Left lung (tissue), 10 donors: ENCODE measurements around the gene TBX6. TPM values are rescaled to one million over a fixed set of nuclear protein-coding genes. Genes with fewer than 3 reads are reported as not detected.

Experiments used
- ATAC-seq: fragments of 200-7000 bp; cut with Tn5 transposase; one replicate; pipeline ENCODE4 v1.9.1; 2020; ENCODE audit warnings: moderate library complexity
- DNase-seq, 4 donors: peaks; one replicate each; pipeline ENCODE4 v3.0.0-alpha.2; 2013 to 2020
- H3K27ac ChIP-seq, 2 donors: fragments of 200-600 bp; sonication (generic) in 1 of 2; one replicate each; pipeline versions ENCODE4 v1.5.0 to v1.8.0; 2020 to 2021
- H3K27me3 ChIP-seq, 2 donors: fragments of 200-600 bp; sonication (generic) in 1 of 2; one replicate each; pipeline versions ENCODE4 v1.5.0 to v1.8.0; 2020 to 2021
- H3K36me3 ChIP-seq, 2 donors: fragments of 200-600 bp; sonication (generic) in 1 of 2; one replicate each; pipeline versions ENCODE4 v1.5.0 to v1.8.0; 2020 to 2021
- H3K4me1 ChIP-seq, 2 donors: fragments of 200-600 bp; one replicate each; pipeline ENCODE4 v1.8.0; 2021
- H3K4me3 ChIP-seq, 2 donors: fragments of 200-600 bp; sonication (generic) in 1 of 2; one replicate each; pipeline versions ENCODE4 v1.5.0 to v1.8.0; 2020 to 2021; ENCODE audit warnings: mild to moderate bottlenecking in 1 of 2
- H3K9me3 ChIP-seq, 2 donors: fragments of 200-600 bp; sonication (generic) in 1 of 2; one replicate each; pipeline versions ENCODE4 v1.5.0 to v1.8.0; 2020 to 2021
- CTCF ChIP-seq, 2 donors: fragments of 200-600 bp; sonication (generic) in 1 of 2; IDR thresholded peaks; one replicate each; pipeline versions ENCODE4 v1.5.0 to v1.8.0; 2021; ENCODE audit warnings: antibody characterized with exemption in 2 of 2
- intact Hi-C, 2 donors: fragments of 100-400 bp; cut with DNase I; formaldehyde crosslinking; loops; one replicate each; pipeline versions ENCODE4 v1.11.2 to v1.14.2; 2022
- polyA plus RNA-seq, 6 donors: library from polyadenylated mRNA; unstranded; fragments of 120-200 nt; gene quantifications; one replicate each; pipeline ENCODE4 v1.2.1, GENCODE V29; 2013; ENCODE audit not compliant: insufficient read length in 6 of 6
- total RNA-seq, 2 donors: library from RNA; stranded (reverse); fragmentation: NEBNext Ultra II Directional; extraction: Animal tissue kit (Norgen Biotek cat#: 25700); gene quantifications; one replicate each; pipeline ENCODE4 v1.2.1, GENCODE V29; 2021
- donor health status: DM: no; HTN: yes; CAD: no.
- donor health status: DM: no; HTN: no; CAD: no.

TBX6 gene
- total and polyA plus RNA-seq, 8 donors: 0.79 to 1.9 (median 1.7) TPM

GRCh38 chr16:30053376-30054015 lies 38.2 kb downstream of the TBX6 start:
- intact Hi-C loops: no loop called here
- Histone ChIP-seq H3K27me3 (no peaks in the 10 kb centered on the region), H3K36me3 (no peaks in the 10 kb centered on the region), H3K4me1 (peaks cover 11 to 30% of the 10 kb centered on the region in 2 donors), H3K27ac (peak overlapping the region in 1 of 2 donors; percentile 71), H3K4me3 (peak overlapping the region; percentile 85 to 86), H3K9me3 (no peaks in the 10 kb centered on the region)
- ATAC-seq (peak; percentile 29), DNase-seq (no peak)
- no peak for TF ChIP-seq CTCF (IDR thresholded peaks at IDR 0.05)

GRCh38 chr16:30052671-30053372 lies 38.9 kb downstream of the TBX6 start:
- H3K36me3 ChIP-seq: no peaks in the 10 kb centered on the region
- DNase-seq: peak; percentile 89 to 98 (median 94)
- H3K9me3 ChIP-seq: no peaks in the 10 kb centered on the region
- TF ChIP-seq CTCF (IDR thresholded peaks at IDR 0.05): no peak
- peak overlapping the region in 1 of 2 donors; percentile 71 for H3K27ac ChIP-seq
- H3K4me1 ChIP-seq: peaks cover 11 to 30% of the 10 kb centered on the region in 2 donors
- peak; percentile 94 for ATAC-seq
- peak overlapping the region; percentile 85 to 86 for H3K4me3 ChIP-seq
- intact Hi-C loops: no loop called here
- H3K27me3 ChIP-seq: no peaks in the 10 kb centered on the region

DNA sequence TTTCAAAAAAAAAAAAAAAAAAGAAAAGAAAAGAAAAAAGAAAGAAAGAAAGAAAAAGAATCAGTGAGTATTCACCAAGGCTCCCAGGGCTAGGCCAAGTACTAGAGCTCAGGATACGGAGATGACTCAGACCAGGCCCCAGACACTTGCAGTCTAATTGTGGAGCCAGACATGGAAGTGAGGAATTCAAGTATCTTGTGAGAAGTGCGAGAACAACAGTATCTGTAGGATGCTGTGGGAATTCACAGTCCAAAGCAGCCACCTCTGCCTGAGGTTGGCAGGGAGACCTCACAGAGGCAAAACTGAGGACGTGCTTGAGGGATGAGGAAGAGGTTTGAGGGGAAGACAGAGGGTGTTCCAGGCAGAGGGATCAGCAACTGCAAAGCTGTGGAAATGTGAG lies 40.2 kb downstream of the TBX6 start:
- DNase-seq (no peak), ATAC-seq (no peak)
- Histone ChIP-seq H3K4me1 (peaks cover 11 to 30% of the 10 kb centered on the region in 2 donors), H3K36me3 (no peaks in the 10 kb centered on the region), H3K27ac (no peak overlapping the region), H3K9me3 (no peaks in the 10 kb centered on the region), H3K4me3 (no peak overlapping the region), H3K27me3 (no peaks in the 10 kb centered on the region)
- intact Hi-C loops: no loop called here
- no peak for TF ChIP-seq CTCF (IDR thresholded peaks at IDR 0.05)

GRCh38 chr16:30049871-30050270 lies 41.9 kb downstream of the TBX6 start:
- H3K9me3 ChIP-seq: no peaks in the 10 kb centered on the region
- H3K27me3 ChIP-seq: peaks cover 0 to 7% of the 10 kb centered on the region in 2 donors
- H3K4me3 ChIP-seq: no peak overlapping the region
- ATAC-seq (no peak), DNase-seq (no peak)
- intact Hi-C loops: no loop called here
- no peaks in the 10 kb centered on the region for H3K36me3 ChIP-seq
- TF ChIP-seq CTCF (IDR thresholded peaks at IDR 0.05): no peak
- no peak overlapping the region for H3K27ac ChIP-seq
- peaks cover 11 to 26% of the 10 kb centered on the region in 2 donors for H3K4me1 ChIP-seq

DNA sequence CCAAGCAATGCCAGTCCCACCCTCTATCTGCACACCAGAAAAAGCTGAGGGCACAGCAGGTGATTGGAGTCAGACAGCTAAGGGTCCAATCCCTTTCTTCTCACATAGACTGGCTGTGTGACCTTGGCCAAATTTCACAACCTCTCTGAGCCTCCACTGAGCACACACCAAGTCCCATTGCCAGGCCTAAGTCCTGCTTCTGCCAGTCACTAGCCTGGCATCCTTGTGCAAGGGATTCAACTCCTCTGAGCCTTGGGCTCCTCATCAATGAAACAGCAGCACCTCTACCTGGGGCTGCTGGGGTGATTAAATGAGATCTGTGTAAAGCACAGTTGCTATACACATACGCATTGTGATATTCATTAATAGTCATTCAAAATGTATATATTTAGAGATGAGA lies 45.1 kb downstream of the TBX6 start:
- H3K4me3 ChIP-seq: no peak overlapping the region
- intact Hi-C loops: no loop called here
- no peak for DNase-seq
- H3K9me3 ChIP-seq: no peaks in the 10 kb centered on the region
- ATAC-seq: no peak
- H3K36me3 ChIP-seq: no peaks in the 10 kb centered on the region
- no peak overlapping the region for H3K27ac ChIP-seq
- H3K27me3 ChIP-seq: peaks cover 0 to 14% of the 10 kb centered on the region in 2 donors
- H3K4me1 ChIP-seq: no peaks in the 10 kb centered on the region
- no peak for TF ChIP-seq CTCF (IDR thresholded peaks at IDR 0.05)
